ENCODE measurements around the gene MOB2. TPM values are rescaled to one million over a fixed set of nuclear protein-coding genes. Genes with fewer than 3 reads are reported as not detected.
"Not testable (repeated sequence)": the region's sequence is repeated elsewhere in the genome, so short reads cannot be mapped to it uniquely, and the experiment has no call there.

MOB2 gene
- total RNA-seq, 1 donor: 16.8 TPM

- no peak for TF ChIP-seq CTCF (IDR thresholded peaks at IDR 0.05; ENCODE audit: insufficient read depth, low read depth, low read length)
- no peak for DNase-seq (ENCODE audit: low read depth)
These were observed 27.9 kb upstream of the MOB2 start for GRCh38 chr11:1514336-1515061.

GRCh38 chr11:1513326-1514296 is 27.0 kb upstream of the MOB2 start:
- DNase-seq (ENCODE audit: low read depth): no peak
- H3K4me3 ChIP-seq (ENCODE audit: low read depth, low read length): no peak overlapping the region
- no peak for TF ChIP-seq CTCF (IDR thresholded peaks at IDR 0.05; ENCODE audit: insufficient read depth, low read depth, low read length)

More at GRCh38 chr11:1514336-1515061, 27.9 kb upstream of the MOB2 start:
- H3K4me3 ChIP-seq (ENCODE audit: low read depth, low read length): no peak overlapping the region

- not testable (repeated sequence) for DNase-seq (ENCODE audit: low read depth); H3K4me3 ChIP-seq (ENCODE audit: low read depth, low read length)
These were observed 26.1 kb upstream of the MOB2 start for GRCh38 chr11:1512531-1513258.

GRCh38 chr11:1511937-1512496 is 25.4 kb upstream of the MOB2 start:
- H3K4me3 ChIP-seq (ENCODE audit: low read depth, low read length): no peak overlapping the region
- TF ChIP-seq CTCF (IDR thresholded peaks at IDR 0.05; ENCODE audit: insufficient read depth, low read depth, low read length): no peak
- DNase-seq (ENCODE audit: low read depth): no peak

GRCh38 chr11:1510928-1511327 is 24.3 kb upstream of the MOB2 start:
- no peak for DNase-seq (ENCODE audit: low read depth)
- H3K4me3 ChIP-seq (ENCODE audit: low read depth, low read length): no peak overlapping the region
- TF ChIP-seq CTCF (IDR thresholded peaks at IDR 0.05; ENCODE audit: insufficient read depth, low read depth, low read length): no peak

GRCh38 chr11:1510351-1510750 is 23.8 kb upstream of the MOB2 start:
- H3K4me3 ChIP-seq (ENCODE audit: low read depth, low read length); DNase-seq (ENCODE audit: low read depth): not testable (repeated sequence)

- TF ChIP-seq CTCF (IDR thresholded peaks at IDR 0.05; ENCODE audit: insufficient read depth, low read depth, low read length): no peak
- no peak for DNase-seq (ENCODE audit: low read depth)
These were observed 23.2 kb upstream of the MOB2 start for GRCh38 chr11:1509626-1510255.

More at GRCh38 chr11:1509626-1510255, 23.2 kb upstream of the MOB2 start:
- H3K4me3 ChIP-seq (ENCODE audit: low read depth, low read length): no peak overlapping the region
